HG02981 (cell line): ENCODE results near the gene PTOV1.

ENCODE experiments used
- ATAC-seq: cut with Tn5 transposase; IDR thresholded peaks from one replicate; pipeline ENCODE4 v1.9.1; 2021; ENCODE audit warnings: mild to moderate bottlenecking, moderate library complexity; ENCODE audit not compliant: unreplicated experiment

The PTOV1 gene

GRCh38 chr19:49858088-49858985 is 7.4 kb downstream of the PTOV1 start:
- no peak for ATAC-seq

DNA sequence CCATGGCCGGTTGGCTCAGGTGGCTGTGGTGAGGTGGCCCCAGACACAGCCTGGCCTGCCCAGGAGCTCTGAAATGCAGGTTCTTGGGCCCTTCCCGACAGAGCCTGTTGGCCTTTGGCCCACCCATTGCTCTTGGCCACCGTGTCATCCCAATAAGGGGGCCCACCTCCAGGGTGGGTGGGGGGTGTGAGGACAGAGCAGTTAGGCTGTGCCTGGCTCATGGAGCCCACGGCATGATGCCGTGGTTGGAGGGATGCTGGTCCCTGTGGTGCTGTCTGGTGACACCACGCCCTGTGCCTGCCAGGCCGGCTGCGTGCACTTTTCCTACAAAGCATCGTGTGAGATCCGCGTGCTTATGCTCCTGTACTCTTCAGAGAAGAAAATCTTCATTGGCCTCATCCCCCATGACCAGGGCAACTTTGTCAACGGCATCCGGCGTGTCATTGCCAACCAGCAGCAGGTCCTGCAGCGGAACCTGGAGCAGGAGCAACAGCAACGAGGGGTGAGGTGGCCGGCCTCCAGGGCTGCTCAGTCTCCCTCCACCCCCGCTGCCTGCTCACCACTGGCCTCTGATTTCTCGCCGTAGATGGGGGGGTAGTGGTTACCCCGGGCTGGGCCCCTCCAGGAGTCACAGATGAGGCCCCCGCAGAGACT is 8.8 kb downstream of the PTOV1 start:
- no peak for ATAC-seq

GRCh38 chr19:49860336-49861102 is 9.6 kb downstream of the PTOV1 start:
- no peak for ATAC-seq

DNA sequence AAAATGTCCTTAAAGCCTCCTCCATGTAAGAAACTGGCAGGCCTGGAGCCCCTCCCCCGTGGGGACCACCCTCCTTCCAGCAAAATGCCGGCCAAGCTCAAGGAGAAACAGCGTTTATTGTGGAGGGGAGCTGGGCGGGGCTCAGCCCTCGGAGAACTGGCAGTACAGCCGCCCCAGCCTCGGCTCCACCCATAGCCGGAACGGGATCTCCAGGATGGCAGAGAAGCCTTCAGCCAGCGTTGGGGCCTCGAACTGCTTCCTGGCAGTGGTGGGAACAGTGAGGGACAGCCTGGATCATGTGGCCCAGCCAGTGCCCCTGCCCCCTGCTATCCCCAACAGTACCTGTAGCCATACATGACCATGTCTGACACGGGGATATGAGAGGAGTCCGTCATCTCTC is 10.1 kb downstream of the PTOV1 start:
- no peak for ATAC-seq

DNA sequence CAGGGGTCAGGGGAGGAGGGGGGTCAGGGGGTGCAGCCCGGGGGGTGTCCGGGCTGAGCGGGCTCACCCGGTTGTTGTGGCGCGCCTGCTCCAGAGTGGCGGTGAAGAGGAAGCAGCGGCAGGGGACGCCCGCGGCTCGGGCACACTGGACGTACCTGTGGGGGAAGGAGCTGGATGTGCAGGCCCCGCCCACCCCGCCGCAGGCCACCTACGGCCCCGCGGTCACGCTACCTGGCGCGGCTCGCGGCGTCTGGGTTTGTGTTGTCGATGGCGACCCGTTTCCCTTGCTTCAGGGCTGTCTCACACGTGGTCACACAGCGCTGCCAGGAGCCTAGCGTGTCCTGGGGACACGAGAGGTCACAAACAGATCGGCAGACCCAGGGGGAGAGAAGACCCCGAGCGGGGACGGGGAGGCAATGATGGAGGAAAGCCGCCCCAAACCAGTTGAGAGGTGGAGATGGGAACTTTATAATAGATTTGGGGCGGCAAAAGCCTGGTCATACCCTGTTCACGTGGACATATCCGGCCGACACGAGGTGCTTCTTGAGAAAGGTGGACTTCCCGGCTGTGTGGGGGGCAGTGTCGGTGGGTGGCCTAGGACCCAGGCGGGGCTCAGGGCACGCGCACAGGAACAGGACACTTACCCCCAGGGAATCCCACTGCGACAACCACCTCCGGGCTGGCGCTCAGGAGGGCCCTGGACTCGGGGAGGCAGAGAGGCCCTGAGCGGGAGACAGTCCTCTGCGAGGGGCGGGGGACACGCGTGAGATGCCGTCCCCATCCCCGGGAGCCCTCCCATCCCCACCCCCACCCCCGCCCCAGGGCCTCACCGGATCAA is 10.8 kb downstream of the PTOV1 start:
- no peak for ATAC-seq

- ATAC-seq = no peak
These were observed 11.7 kb downstream of the PTOV1 start for GRCh38 chr19:49862391-49863253.

DNA sequence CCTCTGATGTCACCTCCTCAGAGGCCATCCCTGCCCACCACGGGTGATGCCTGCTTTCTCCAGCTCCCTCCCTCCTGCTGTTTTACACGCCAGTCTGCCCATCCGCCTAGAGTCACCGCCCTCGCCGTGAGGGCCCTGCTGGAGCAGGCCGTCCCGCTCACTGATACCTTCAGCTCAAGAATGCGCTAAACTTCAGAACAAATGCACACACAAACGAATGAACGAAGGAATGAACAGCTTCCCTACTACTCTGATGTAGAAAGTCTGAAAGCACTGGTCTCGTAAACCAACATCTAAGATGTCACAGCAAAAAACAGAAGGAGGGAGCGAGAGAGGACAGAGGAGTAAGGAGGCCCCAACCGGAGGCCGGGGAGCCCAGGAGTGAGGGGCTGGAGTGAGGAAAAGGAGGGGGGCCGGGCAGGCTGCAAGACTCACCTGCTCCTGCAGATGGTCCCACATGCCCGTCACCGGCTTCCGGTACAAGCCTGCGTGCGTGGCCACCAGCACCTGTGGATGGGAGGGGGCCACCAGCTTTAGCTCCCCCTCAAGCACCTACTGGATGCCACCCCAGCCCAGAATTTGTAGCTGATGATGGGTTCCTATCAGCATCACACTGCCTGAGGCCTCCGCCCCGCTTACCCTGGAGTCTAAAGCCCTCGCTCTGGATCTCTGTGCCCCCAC is 12.4 kb downstream of the PTOV1 start:
- ATAC-seq = no peak

GRCh38 chr19:49863935-49864320 is 13.0 kb downstream of the PTOV1 start:
- ATAC-seq = no peak

GRCh38 chr19:49864890-49865289 is 13.9 kb downstream of the PTOV1 start:
- no peak for ATAC-seq

- peak; percentile 30 for ATAC-seq
These were observed 16.2 kb downstream of the PTOV1 start, which contains the start of gene PNKP for GRCh38 chr19:49866933-49867782. TSS of gene PNKP (minus strand) at chr19:49867576. CDS start at chr19:49867204, 372 bp downstream.

GRCh38 chr19:49869009-49869483 is 18.1 kb downstream of the PTOV1 start:
- peak; percentile 8 for ATAC-seq

GRCh38 chr19:49869484-49870308 is 18.7 kb downstream of the PTOV1 start:
- peak; percentile 67 for ATAC-seq

GRCh38 chr19:49870309-49870901 is 19.4 kb downstream of the PTOV1 start:
- ATAC-seq = no peak

GRCh38 chr19:49871349-49871985 is 20.5 kb downstream of the PTOV1 start:
- no peak for ATAC-seq

- no peak for ATAC-seq
These were observed 21.5 kb downstream of the PTOV1 start for GRCh38 chr19:49872245-49873128.
